ENCODE data around the gene CEACAM3.
A peak's percentile ranks its signal among the peaks of the same experiment; 100 is the strongest.
"Not testable (repeated sequence)": the region's sequence is repeated elsewhere in the genome, so short reads cannot be mapped to it uniquely, and the experiment has no call there.

Gene CEACAM3

GRCh38 chr19:41785653-41786052 is 10.7 kb upstream of the CEACAM3 start:
- H3K27ac ChIP-seq: peak overlapping the region in 10 of 11 experiments; percentile 49 to 98 (median 92); a peak in 19 of 22 replicates
- no peaks in the 10 kb centered on the region for H3K27me3 ChIP-seq
- H3K9ac ChIP-seq: peak overlapping the region in 9 of 11 experiments; percentile 65 to 88 (median 85); a peak in 18 of 22 replicates
- TF ChIP-seq Cebpa-rat (IDR thresholded peaks at IDR 0.05): no peak
- H4K20me1 ChIP-seq: no peaks in the 10 kb centered on the region
- peaks cover 47 to 92% (median 69%) of the 10 kb centered on the region in 10 experiments for H3K4me1 ChIP-seq
- H3K36me3 ChIP-seq: no peaks in the 10 kb centered on the region
- peak overlapping the region; percentile 80 to 95 (median 87) for H3K4me2 ChIP-seq
- peak overlapping the region; percentile 27 to 62 (median 40); a peak in 13 of 20 replicates for H3K4me3 ChIP-seq
- no peaks in the 10 kb centered on the region for H3K9me3 ChIP-seq (replicated peaks in 1 of 11)

- Histone ChIP-seq H3K4me1 (peaks cover 50 to 78% (median 63%) of the 10 kb centered on the region in 10 experiments), H3K9ac (peak overlapping the region in 5 of 11 experiments; percentile 85 to 88 (median 88); a peak in 8 of 22 replicates), H3K36me3 (no peaks in the 10 kb centered on the region)
These were observed 9.3 kb upstream of the CEACAM3 start for GRCh38 chr19:41787055-41787454.

GRCh38 chr19:41788518-41788917 is 7.9 kb upstream of the CEACAM3 start:
- Histone ChIP-seq H3K4me1 (peaks cover 41 to 73% (median 51%) of the 10 kb centered on the region in 10 experiments), H3K4me2 (peak overlapping the region in 2 of 11 experiments; percentile 80 to 86; a peak in 1 of 22 replicates)
- not testable (repeated sequence) for H4K20me1 ChIP-seq; H3K36me3 ChIP-seq; H3K27ac ChIP-seq; H3K27me3 ChIP-seq; H3K4me3 ChIP-seq; H3K9ac ChIP-seq; H3K9me3 ChIP-seq (replicated peaks in 1 of 11)

More at GRCh38 chr19:41787055-41787454, 9.3 kb upstream of the CEACAM3 start:
- Histone ChIP-seq H3K27me3 (no peaks in the 10 kb centered on the region), H3K27ac (peak overlapping the region in 7 of 11 experiments; percentile 87 to 98 (median 95); a peak in 13 of 22 replicates), H3K9me3 (replicated peaks in 1 of 11) (no peaks in the 10 kb centered on the region), H3K4me2 (peak overlapping the region; percentile 80 to 95 (median 87)), H3K4me3 (no peak overlapping the region), H4K20me1 (no peaks in the 10 kb centered on the region)
- no peak for TF ChIP-seq Cebpa-rat (IDR thresholded peaks at IDR 0.05)

GRCh38 chr19:41789053-41789452 is 7.3 kb upstream of the CEACAM3 start:
- Histone ChIP-seq H3K4me1 (peaks cover 36 to 68% (median 46%) of the 10 kb centered on the region in 10 experiments), H3K4me2 (peak overlapping the region in 9 of 11 experiments; percentile 17 to 60 (median 46); a peak in 9 of 22 replicates)
- H3K9me3 ChIP-seq (replicated peaks in 1 of 11); H3K27me3 ChIP-seq; H4K20me1 ChIP-seq; H3K27ac ChIP-seq; H3K4me3 ChIP-seq; H3K36me3 ChIP-seq; H3K9ac ChIP-seq: not testable (repeated sequence)

- H3K4me2 ChIP-seq: peak overlapping the region in 3 of 11 experiments; percentile 2 to 37 (median 31); a peak in 3 of 22 replicates
- no peaks in the 10 kb centered on the region for H3K27me3 ChIP-seq
- peaks cover 1 to 65% (median 45%) of the 10 kb centered on the region in 10 experiments for H3K4me1 ChIP-seq
- TF ChIP-seq Cebpa-rat (IDR thresholded peaks at IDR 0.05): no peak
- no peaks in the 10 kb centered on the region for H3K9me3 ChIP-seq (replicated peaks in 1 of 11)
- no peaks in the 10 kb centered on the region for H3K36me3 ChIP-seq
- no peaks in the 10 kb centered on the region for H4K20me1 ChIP-seq
- H3K9ac ChIP-seq: no peak overlapping the region
- H3K27ac ChIP-seq: no peak overlapping the region
- H3K4me3 ChIP-seq: no peak overlapping the region
These were observed 3.6 kb upstream of the CEACAM3 start for GRCh38 chr19:41792513-41793413.

- TF ChIP-seq Cebpa-rat (IDR thresholded peaks at IDR 0.05): no peak
- Histone ChIP-seq H3K27me3 (no peaks in the 10 kb centered on the region), H3K4me3 (no peak overlapping the region), H3K36me3 (no peaks in the 10 kb centered on the region), H4K20me1 (no peaks in the 10 kb centered on the region), H3K4me2 (peak overlapping the region in 1 of 11 experiments; percentile 37; a peak in 2 of 22 replicates), H3K9me3 (replicated peaks in 1 of 11) (no peaks in the 10 kb centered on the region), H3K9ac (no peak overlapping the region), H3K27ac (no peak overlapping the region), H3K4me1 (peaks cover 5 to 65% (median 48%) of the 10 kb centered on the region in 10 experiments)
These were observed 3.0 kb upstream of the CEACAM3 start for GRCh38 chr19:41793414-41793727.

GRCh38 chr19:41795031-41795461 is 1.3 kb upstream of the CEACAM3 start:
- no peak overlapping the region for H3K4me3 ChIP-seq
- peaks cover 0 to 6% (median 0%) of the 10 kb centered on the region in 11 experiments; a peak in 5 of 22 replicates for H3K9me3 ChIP-seq (replicated peaks in 1 of 11)
- no peaks in the 10 kb centered on the region for H3K27me3 ChIP-seq
- H4K20me1 ChIP-seq: no peaks in the 10 kb centered on the region
- H3K36me3 ChIP-seq: no peaks in the 10 kb centered on the region
- no peak overlapping the region; a peak in 1 of 22 replicates for H3K27ac ChIP-seq
- H3K4me1 ChIP-seq: peaks cover 21 to 73% (median 58%) of the 10 kb centered on the region in 10 experiments
- H3K4me2 ChIP-seq: peak overlapping the region in 10 of 11 experiments; percentile 26 to 80 (median 54); a peak in 19 of 22 replicates
- no peak for TF ChIP-seq Cebpa-rat (IDR thresholded peaks at IDR 0.05)
- H3K9ac ChIP-seq: no peak overlapping the region

GRCh38 chr19:41796901-41797300 is 514 bp downstream of the CEACAM3 start:
- peaks cover 34 to 89% (median 74%) of the 10 kb centered on the region in 10 experiments for H3K4me1 ChIP-seq
- H4K20me1 ChIP-seq: no peaks in the 10 kb centered on the region
- no peak for TF ChIP-seq Cebpa-rat (IDR thresholded peaks at IDR 0.05)
- peaks cover 0 to 5% (median 0%) of the 10 kb centered on the region in 11 experiments; a peak in 2 of 22 replicates for H3K36me3 ChIP-seq
- H3K9me3 ChIP-seq (replicated peaks in 1 of 11): peaks cover 10 to 22% (median 16%) of the 10 kb centered on the region in 11 experiments; a peak in 20 of 22 replicates
- H3K4me3 ChIP-seq: no peak overlapping the region
- peak overlapping the region; percentile 6 to 88 (median 75); a peak in 20 of 22 replicates for H3K4me2 ChIP-seq
- H3K27ac ChIP-seq: peak overlapping the region in 9 of 11 experiments; percentile 9 to 66 (median 47); a peak in 13 of 22 replicates
- H3K9ac ChIP-seq: peak overlapping the region in 3 of 11 experiments; percentile 12 to 44 (median 17); a peak in 5 of 22 replicates
- no peaks in the 10 kb centered on the region for H3K27me3 ChIP-seq

- peaks cover 10 to 22% (median 16%) of the 10 kb centered on the region in 11 experiments; a peak in 20 of 22 replicates for H3K9me3 ChIP-seq (replicated peaks in 1 of 11)
- peaks cover 53 to 99% (median 93%) of the 10 kb centered on the region in 10 experiments for H3K4me1 ChIP-seq
- no peaks in the 10 kb centered on the region for H3K27me3 ChIP-seq
- H3K9ac ChIP-seq: peak overlapping the region in 4 of 11 experiments; percentile 15 to 30 (median 26); a peak in 6 of 22 replicates
- peak overlapping the region; percentile 53 to 88 (median 78) for H3K4me2 ChIP-seq
- H3K36me3 ChIP-seq: peaks cover 0 to 5% (median 0%) of the 10 kb centered on the region in 11 experiments; a peak in 2 of 22 replicates
- H4K20me1 ChIP-seq: no peaks in the 10 kb centered on the region
- H3K27ac ChIP-seq: peak overlapping the region in 8 of 11 experiments; percentile 1 to 70 (median 46); a peak in 11 of 22 replicates
- H3K4me3 ChIP-seq: peak overlapping the region in 1 of 10 experiments; percentile 10; a peak in 1 of 20 replicates
- no peak for TF ChIP-seq Cebpa-rat (IDR thresholded peaks at IDR 0.05)
These were observed 3.1 kb downstream of the CEACAM3 start for GRCh38 chr19:41799444-41800000.
